CD4-positive, alpha-beta T cell treated with Interleukin-4 for 4 hours (primary cell): Measurements from ENCODE around the gene BPTF.
"Not testable (repeated sequence)": the region's sequence is repeated elsewhere in the genome, so short reads cannot be mapped to it uniquely, and the experiment has no call there.

Experiments
- DNase-seq: peaks from one replicate; pipeline ENCODE4 v3.0.0-alpha.2; 2020

BPTF gene

GRCh38 chr17:67836205-67836987 is 11.1 kb downstream of the BPTF start:
- DNase-seq, result no peak

- no peak for DNase-seq
Observed at GRCh38 chr17:67837965-67838364, 12.7 kb downstream of the BPTF start.

DNA sequence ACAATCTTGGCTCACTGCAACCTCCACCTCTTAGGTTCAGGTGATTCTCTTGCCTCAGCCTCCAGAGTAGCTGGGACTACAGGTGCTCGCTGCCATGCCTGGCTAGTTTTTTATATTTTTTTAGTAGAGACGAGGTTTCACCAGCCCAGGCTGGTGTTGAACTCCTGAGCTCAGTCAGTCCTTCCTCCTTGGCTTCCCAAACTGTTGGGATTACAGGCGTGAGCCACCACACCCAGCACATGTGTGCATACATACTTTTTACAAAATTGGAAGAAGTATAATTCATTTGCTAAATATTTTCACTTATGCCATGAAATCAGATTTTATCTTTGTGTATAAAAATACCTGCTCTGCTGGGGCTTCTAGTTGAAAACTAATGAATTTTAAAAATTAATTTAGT is 13.2 kb downstream of the BPTF start:
- DNase-seq, result no peak

- no peak for DNase-seq
Observed at GRCh38 chr17:67841992-67842391, 16.7 kb downstream of the BPTF start.

GRCh38 chr17:67842648-67843047 is 17.3 kb downstream of the BPTF start:
- DNase-seq, result no peak

DNA sequence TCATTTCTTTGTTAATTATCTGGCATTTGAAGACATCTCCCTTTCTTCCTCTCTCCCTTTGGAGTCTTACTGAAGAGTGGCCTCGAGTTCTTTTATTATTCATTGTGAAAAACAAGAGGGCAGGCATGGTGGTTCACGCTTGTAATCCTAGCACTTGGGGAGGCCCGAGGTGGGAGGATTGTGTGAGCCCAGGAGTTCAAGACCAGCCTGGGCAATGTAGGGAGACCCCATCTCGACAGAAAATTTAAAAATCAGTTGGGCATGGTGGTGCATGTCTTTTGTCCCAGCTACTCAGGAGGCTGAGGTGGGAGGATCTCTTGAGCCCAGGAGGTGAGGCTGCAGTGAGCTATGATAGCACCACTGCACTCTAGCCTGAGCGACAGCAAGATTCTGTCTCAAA is 20.1 kb downstream of the BPTF start:
- no peak for DNase-seq

- DNase-seq, result not testable (repeated sequence)
Observed at GRCh38 chr17:67848189-67848588, 22.9 kb downstream of the BPTF start.

DNA sequence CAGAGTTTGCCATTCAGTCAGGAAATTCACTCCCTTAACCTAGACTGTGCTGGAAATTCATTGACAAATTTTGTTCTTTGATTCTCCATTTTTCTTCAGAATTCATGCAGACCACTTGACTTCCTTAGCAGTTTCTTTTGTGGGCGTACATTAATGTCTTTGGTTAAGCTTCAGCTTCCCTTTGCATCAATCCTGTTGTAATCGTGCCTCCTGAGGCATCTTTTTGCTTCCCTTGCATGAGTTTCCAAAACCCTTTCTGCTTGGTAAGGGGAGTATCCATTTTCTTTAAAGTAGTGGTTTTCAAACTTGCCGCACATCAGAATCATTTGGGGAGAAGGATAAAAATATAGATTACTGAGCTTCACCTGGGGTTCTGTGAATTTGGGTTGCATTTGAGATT is 23.5 kb downstream of the BPTF start:
- DNase-seq, result not testable (repeated sequence)

- DNase-seq, result no peak
Observed at GRCh38 chr17:67850991-67851631, 25.8 kb downstream of the BPTF start.

GRCh38 chr17:67853703-67854102 is 28.4 kb downstream of the BPTF start:
- no peak for DNase-seq

GRCh38 chr17:67854378-67854777 is 29.1 kb downstream of the BPTF start:
- no peak for DNase-seq

DNA sequence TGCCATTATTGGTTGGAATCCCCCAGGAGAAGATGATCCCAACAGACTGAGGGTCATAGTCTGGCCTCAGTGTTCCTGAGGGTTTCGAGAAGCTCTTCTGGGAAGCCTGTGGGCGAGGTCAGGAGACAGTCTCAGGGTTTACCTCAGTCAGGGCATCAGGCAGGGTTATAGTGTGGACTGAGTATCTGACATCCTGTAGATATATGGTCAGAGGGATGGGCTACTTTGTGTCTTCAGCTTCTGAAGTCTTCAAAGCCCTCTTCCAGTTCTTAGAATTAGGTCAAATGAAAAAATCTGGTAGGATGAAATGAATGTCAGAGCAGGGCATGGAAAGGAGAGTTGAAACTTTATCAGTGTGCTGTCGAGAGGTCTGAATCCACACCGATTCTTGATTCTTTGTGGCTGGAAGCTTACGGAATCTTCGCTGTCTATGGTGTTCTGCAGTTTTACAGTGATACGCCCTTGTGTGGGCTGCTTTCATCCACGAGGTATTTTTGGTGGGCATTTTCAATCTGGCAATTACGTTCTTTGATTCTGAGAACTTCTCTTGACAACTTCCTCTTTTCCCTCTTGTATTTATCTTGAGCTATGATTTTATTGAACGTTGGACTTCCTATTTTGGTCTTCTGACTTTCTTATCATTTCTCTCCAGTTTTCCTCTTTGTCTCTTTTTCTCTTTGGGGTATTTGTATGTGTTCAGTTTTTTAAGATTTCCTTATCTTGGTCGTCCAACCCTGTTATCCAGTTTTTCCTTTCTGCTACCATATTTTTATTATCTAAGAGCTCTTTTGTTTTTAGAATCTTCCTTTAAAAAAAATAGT is 30.4 kb downstream of the BPTF start:
- DNase-seq, result no peak

- not testable (repeated sequence) for DNase-seq
Observed at GRCh38 chr17:67856402-67856801, 31.1 kb downstream of the BPTF start.

DNA sequence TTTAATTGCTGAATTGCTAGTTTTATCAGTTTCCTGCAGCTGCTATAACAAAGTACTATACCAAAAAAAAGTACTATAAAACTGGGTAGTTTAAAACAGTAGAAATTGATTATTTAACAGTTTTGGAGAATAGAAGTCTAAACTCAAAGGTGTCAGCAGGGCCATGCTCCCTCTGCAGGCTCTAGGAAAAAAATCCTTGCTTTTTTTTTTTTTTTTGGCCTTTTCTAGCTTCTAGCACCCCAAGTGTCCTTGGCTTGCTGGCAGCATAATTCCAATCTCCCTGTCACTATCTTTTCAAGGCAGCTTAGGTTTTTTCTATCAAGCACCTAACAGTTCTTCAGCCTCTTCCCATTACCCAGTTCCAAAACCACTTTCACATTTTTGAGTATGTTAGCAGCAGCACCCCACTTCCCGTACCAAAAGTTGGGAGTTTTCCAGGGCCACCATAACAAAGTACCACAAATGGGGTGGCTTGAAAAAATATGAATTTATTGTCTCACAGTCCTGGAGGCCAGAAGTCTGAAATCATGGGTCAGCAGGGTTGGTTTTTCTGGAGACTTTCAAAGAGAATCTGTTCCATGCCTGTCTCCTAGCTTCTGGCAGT is 37.4 kb downstream of the BPTF start:
- no peak for DNase-seq

GRCh38 chr17:67863624-67864247 is 38.4 kb downstream of the BPTF start:
- DNase-seq, result no peak

- DNase-seq, result no peak
Observed at GRCh38 chr17:67865438-67865837, 40.1 kb downstream of the BPTF start.

GRCh38 chr17:67867591-67867990 is 42.3 kb downstream of the BPTF start:
- no peak for DNase-seq

GRCh38 chr17:67868176-67868575 is 42.9 kb downstream of the BPTF start:
- no peak for DNase-seq

- DNase-seq, result no peak
Observed at GRCh38 chr17:67879662-67880061, 54.4 kb downstream of the BPTF start.

GRCh38 chr17:67881083-67881482 is 55.8 kb downstream of the BPTF start:
- no peak for DNase-seq

DNA sequence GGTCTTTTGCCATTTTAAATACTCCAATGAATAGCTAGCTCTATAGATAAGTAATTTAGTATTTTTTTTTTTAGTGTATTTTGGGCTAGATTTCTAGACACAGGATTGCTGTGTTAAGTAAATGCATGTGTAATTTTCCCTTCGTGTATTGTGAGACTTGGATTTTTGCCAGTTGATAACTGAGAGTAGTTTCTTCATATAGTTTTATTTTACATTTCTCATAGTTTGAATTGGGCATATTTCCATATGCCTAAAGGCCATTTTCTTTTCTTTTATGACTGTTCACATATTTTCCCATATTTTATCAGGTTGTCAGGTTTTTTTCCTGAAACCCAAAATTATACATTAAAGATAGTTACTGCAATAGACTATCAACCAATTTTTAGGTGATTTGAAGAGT is 59.4 kb downstream of the BPTF start:
- no peak for DNase-seq

- DNase-seq, result no peak
Observed at GRCh38 chr17:67891481-67892119, 66.3 kb downstream of the BPTF start.
